T-cell (primary cell): ENCODE data around the gene HEATR9. TPM values are rescaled to one million over a fixed set of nuclear protein-coding genes. Genes with fewer than 3 reads are reported as not detected.

Experiments used
- ATAC-seq, 4 experiments: fragments of 200-7000 bp in 3 of 4; fragments of 150-1000 bp in 1 of 4; cut with Tn5 transposase; replicated peaks in 1 of 4; 1 replicate in 3 of 4; 2 replicates in 1 of 4; pipeline ENCODE4 v1.10.0; 2021; ENCODE audit warnings: moderate library complexity in 3 of 4, mild to moderate bottlenecking in 2 of 4, moderate number of reproducible peaks in 1 of 4
- CTCF ChIA-PET, 2 donors: fragments of 300-600 bp; sonication (Branson Sonifier 250); formaldehyde crosslinking; loops; one replicate each; lab custom pipeline; 2022; ENCODE audit warnings: antibody characterized with exemption in 2 of 2; lab: Charles Lee
- POLR2A ChIA-PET, 2 donors: fragments of 300-600 bp; sonication (Branson Sonifier 250); formaldehyde crosslinking; loops; one replicate each; lab custom pipeline; 2022; ENCODE audit warnings: antibody characterized with exemption in 2 of 2; lab: Charles Lee
- DNase-seq, 35 experiments: peaks; one replicate each; pipeline versions ENCODE4 v3.0.0 to v3.0.0-alpha.2; 2013 to 2023
- H3K27ac ChIP-seq: one replicate; pipeline ENCODE4 v1.5.1; 2013; ENCODE audit warnings: low read length
- H3K27me3 ChIP-seq, 2 experiments: replicated peaks in 1 of 2; 1 replicate in 1 of 2; 2 replicates in 1 of 2; pipeline versions ENCODE4 v1.6.1 to v1.7.0; 2013; ENCODE audit warnings: low read length in 1 of 2, mixed read lengths in 1 of 2; ENCODE audit not compliant: control insufficient read depth in 2 of 2, insufficient read depth in 2 of 2; ENCODE audit errors: extremely low read depth in 1 of 2
- H3K36me3 ChIP-seq, 2 donors: 1 replicate in 1 of 2; 2 replicates in 1 of 2; pipeline versions ENCODE4 v1.6.1 to v1.7.0; 2013; ENCODE audit warnings: low read length in 1 of 2; ENCODE audit not compliant: control insufficient read depth in 2 of 2, insufficient read depth in 1 of 2; ENCODE audit errors: extremely low read depth in 1 of 2
- H3K4me1 ChIP-seq, 2 experiments: 1 replicate in 1 of 2; 2 replicates in 1 of 2; pipeline versions ENCODE4 v1.6.1 to v1.7.0; 2013; ENCODE audit warnings: low read length in 2 of 2, mixed read lengths in 1 of 2; ENCODE audit not compliant: insufficient read depth in 2 of 2, control insufficient read depth in 1 of 2; ENCODE audit errors: extremely low read depth in 1 of 2
- H3K4me3 ChIP-seq, 2 donors: 1 replicate in 1 of 2; 2 replicates in 1 of 2; pipeline versions ENCODE4 v1.5.1 to v1.7.0; 2013; ENCODE audit warnings: mild to moderate bottlenecking in 2 of 2, low read length in 1 of 2, moderate library complexity in 1 of 2; ENCODE audit not compliant: control insufficient read depth in 1 of 2; ENCODE audit errors: extremely low read depth in 1 of 2
- H3K9me3 ChIP-seq: 2 replicates; pipeline ENCODE4 v1.7.0; 2013
- H3K27ac Mint-ChIP-seq, 2 donors: one replicate each; pipeline ENCODE4 v1.8.0; 2020 to 2021; ENCODE audit warnings: mild to moderate bottlenecking in 2 of 2, mixed read lengths in 2 of 2
- H3K27me3 Mint-ChIP-seq, 2 donors: one replicate each; pipeline ENCODE4 v1.8.0; 2021 to 2022; ENCODE audit warnings: mixed read lengths in 2 of 2
- H3K36me3 Mint-ChIP-seq: one replicate; pipeline ENCODE4 v1.8.0; 2021; ENCODE audit warnings: mixed read lengths
- H3K4me1 Mint-ChIP-seq, 3 donors: one replicate each; pipeline ENCODE4 v1.8.0; 2020 to 2022; ENCODE audit warnings: mixed read lengths in 3 of 3, mild to moderate bottlenecking in 1 of 3
- H3K4me3 Mint-ChIP-seq, 3 donors: one replicate each; pipeline ENCODE4 v1.8.0; 2020 to 2022; ENCODE audit warnings: mild to moderate bottlenecking in 3 of 3, mixed read lengths in 3 of 3, moderate library complexity in 3 of 3
- H3K9me3 Mint-ChIP-seq, 3 donors: one replicate each; pipeline ENCODE4 v1.8.0; 2020 to 2022; ENCODE audit warnings: mixed read lengths in 3 of 3
- WGBS: methylation state at CpG from one replicate; pipeline ENCODE4 v1.1.5; 2013; ENCODE audit warnings: missing lambda C conversion rate; ENCODE audit not compliant: insufficient coverage; 5-methylcytosine and 5-hydroxymethylcytosine counted together
- total RNA-seq, 35 experiments: library from RNA in 6 of 35; stranded (reverse) in 6 of 35; fragments of 120-200 nt in 1 of 35; gene quantifications; one replicate each; pipeline versions ENCODE4 v1.2.1 to v1.2.4 and lab custom pipeline; 2013 to 2026

Gene HEATR9, protein sequence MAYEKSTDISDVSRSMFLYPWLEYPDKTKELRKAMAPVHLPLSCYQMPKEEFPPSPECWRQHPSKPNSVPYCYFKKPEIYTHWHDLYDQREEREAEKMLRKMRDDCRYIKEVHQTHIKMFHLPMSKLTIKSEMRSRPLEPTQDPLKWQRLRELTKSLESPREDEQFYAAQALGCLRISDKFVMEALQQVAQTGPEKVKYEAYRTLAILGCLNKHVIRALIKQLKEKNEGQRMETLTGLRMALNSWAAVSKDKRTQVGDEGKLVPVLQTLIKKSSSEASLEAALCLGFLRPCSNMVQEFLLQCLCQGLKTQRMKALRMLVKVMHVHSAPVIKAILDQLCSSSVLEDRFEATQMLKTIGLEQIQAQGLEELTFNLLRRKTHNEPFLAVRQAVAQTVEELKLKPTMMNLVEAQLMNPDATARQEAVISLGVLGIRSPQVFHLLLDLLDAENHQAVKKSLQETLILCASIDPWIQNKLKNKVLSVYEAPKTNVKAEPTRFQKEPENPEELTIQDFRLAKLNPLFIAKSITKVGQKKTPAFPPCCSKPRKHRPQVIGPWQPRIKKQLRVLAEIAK
- total RNA-seq = 1 to 10 TPM in 4 of 5 donors, under 1 TPM in 1; 0.90 to 4.1 (median 1.5) TPM
- total RNA-seq (2013) = 1.8 TPM
- 0.10 to 6.1 (median 1.3) reads per million in 29 experiments for total RNA-seq (lab: John Stamatoyannopoulos, UW)

DNA sequence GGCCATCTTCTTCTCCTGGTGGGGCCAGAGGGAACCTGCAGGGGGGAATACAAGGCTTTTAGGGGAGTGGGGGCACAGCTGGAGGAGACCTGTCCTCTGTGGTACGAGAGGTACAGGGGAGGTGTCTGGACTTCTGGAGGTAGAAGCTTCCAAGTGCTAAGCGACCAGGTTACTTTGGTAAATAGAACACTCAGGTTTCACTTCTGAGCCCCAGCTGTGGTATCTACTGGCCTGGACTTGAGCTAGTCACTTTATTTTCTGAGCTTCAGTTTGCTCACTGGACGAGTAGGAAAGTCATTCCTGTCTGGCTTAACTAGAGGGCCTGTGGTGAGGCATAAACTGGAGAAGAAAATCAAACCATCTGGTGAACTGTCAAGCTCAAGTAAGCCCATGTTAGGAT, at the start of gene HEATR9:
HEATR9 (minus strand) TSS at position 155 of the 400 bp plus-strand sequence; CDS start at position 6, 149 bp downstream.
- 86% methylated on average over 3 of the region's 3 CpGs for WGBS
- H3K27ac ChIP-seq = no peak within 1 kb of the TSS
- ChIA-PET CTCF (interaction anchor here in 1 of 2 donors (0.6 kb wide), 1 partner anchor 14 kb away, joined by 3 read pairs; no protein-coding TSS in a partner anchor), POLR2A (no interaction called here)
- Mint-ChIP-seq H3K4me1 (peaks cover 24 to 38% (median 36%) of the 10 kb centered on the region in 3 donors), H3K4me3 (no peak within 1 kb of the TSS), H3K27me3 (no peaks in the 10 kb centered on the region), H3K36me3 (peaks cover 4% of the 10 kb centered on the region), H3K27ac (peak within 1 kb of the TSS; percentile 25 to 44), H3K9me3 (no peaks in the 10 kb centered on the region)
- no peak within 1 kb of the TSS for H3K4me3 ChIP-seq
- H3K36me3 ChIP-seq = peaks cover 3 to 12% of the 10 kb centered on the region in 2 donors
- H3K9me3 ChIP-seq = no peaks in the 10 kb centered on the region
- no peak for ATAC-seq
- no peak for DNase-seq
- H3K4me1 ChIP-seq = peaks cover 7 to 27% of the 10 kb centered on the region in 2 experiments
- no peaks in the 10 kb centered on the region for H3K27me3 ChIP-seq

DNA sequence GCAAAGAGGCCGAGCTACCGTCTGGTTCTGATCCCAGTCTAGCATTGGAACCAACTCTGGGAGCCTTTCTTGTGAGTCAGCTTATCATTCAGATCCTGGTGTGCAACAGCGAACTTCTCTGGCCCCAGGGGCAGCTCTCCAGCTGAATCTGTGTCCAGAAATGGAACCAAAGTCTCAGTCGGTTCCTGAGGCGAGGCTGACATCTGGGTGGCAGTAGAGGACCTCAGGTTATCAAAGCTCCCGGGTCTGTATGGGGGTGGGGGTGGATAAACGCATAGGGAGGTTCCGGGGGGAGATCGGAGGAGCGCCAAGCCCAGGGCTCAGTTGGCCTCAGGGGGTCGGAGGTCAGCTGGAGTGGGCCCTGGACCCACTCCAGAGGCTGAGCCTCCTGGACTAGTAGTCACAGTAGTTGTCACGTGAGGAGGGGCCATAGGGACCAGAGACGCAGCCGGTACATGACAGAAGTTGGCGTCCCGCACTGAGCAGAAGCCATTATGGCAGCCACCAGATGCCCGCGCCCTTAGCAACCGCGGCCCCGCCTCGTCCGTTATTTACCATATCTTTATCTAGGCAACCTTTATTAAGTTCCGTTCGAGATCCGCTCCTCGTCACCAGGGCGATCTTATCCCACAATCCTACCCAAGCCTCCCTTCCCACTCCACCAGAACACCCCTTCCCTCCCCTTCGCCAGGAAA, 49.0 kb upstream of the HEATR9 start:
- Histone ChIP-seq H3K27ac (no peak overlapping the region), H3K36me3 (no peaks in the 10 kb centered on the region), H3K9me3 (no peaks in the 10 kb centered on the region), H3K4me1 (peaks cover 0 to 20% of the 10 kb centered on the region in 2 experiments), H3K27me3 (no peaks in the 10 kb centered on the region), H3K4me3 (no peak overlapping the region)
- ATAC-seq (no peak), DNase-seq (no peak)
- H3K36me3 Mint-ChIP-seq = no peaks in the 10 kb centered on the region
- WGBS = 97% methylated on average over 20 of the region's 29 CpGs
- no peaks in the 10 kb centered on the region for H3K27me3 Mint-ChIP-seq
- peaks cover 0 to 38% (median 25%) of the 10 kb centered on the region in 3 donors for H3K4me1 Mint-ChIP-seq
- CTCF ChIA-PET = no interaction called here
- POLR2A ChIA-PET = no interaction called here
- no peak overlapping the region for H3K4me3 Mint-ChIP-seq
- no peak overlapping the region for H3K27ac Mint-ChIP-seq
- no peaks in the 10 kb centered on the region for H3K9me3 Mint-ChIP-seq

DNA sequence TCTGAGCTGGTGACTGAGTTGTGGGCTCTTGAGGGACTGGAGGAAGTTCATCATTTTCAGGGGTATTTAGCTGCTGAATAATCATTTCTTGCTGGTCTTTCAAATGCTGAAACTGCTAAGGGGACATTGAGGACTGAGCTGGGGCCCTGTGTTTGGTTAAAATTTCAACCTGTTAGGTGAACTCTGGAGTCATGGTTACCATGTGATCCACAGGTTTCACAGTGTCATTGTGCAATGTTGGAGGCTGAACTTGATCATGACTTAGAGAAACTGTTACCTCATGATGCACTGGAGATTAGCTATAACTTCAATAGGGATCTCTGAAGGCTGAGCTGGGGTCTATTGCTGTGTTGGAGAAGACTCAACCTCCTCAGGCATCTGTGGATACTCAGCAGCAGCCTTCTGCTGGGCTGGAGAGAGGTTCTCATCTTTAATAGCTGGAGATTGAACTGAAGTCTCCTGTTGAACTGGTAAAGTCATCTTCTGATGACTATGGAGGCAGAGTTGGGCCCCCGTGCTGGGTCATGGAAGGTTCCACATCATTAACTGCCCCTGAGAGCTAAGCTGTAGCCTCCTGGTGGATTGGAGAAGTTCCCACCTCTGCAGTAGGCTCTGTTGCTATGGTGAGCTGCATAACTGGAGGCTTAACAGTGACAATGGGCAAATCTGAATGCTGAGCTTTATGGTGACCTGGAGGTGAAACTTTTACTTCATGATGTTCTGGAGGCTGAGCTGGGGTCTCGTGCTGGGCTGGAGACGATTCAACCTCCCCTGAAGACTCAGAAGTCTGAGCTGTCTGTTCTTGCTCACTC, 46.7 kb upstream of the HEATR9 start:
- H3K36me3 Mint-ChIP-seq = no peaks in the 10 kb centered on the region
- ATAC-seq (no peak), DNase-seq (no peak)
- peaks cover 0 to 20% of the 10 kb centered on the region in 2 experiments for H3K4me1 ChIP-seq
- no peaks in the 10 kb centered on the region for H3K9me3 ChIP-seq
- H3K9me3 Mint-ChIP-seq = no peaks in the 10 kb centered on the region
- no peak overlapping the region for H3K27ac Mint-ChIP-seq
- no peaks in the 10 kb centered on the region for H3K27me3 ChIP-seq
- H3K4me3 Mint-ChIP-seq = no peak overlapping the region
- H3K4me1 Mint-ChIP-seq = peaks cover 0 to 32% (median 22%) of the 10 kb centered on the region in 3 donors
- no peaks in the 10 kb centered on the region for H3K36me3 ChIP-seq
- no peak overlapping the region for H3K27ac ChIP-seq
- H3K4me3 ChIP-seq = no peak overlapping the region
- ChIA-PET CTCF (no interaction called here), POLR2A (interaction anchor here in 1 of 2 donors (0.6 kb wide), 1 partner anchor 10 kb away, joined by 5 read pairs; no protein-coding TSS in a partner anchor)
- no peaks in the 10 kb centered on the region for H3K27me3 Mint-ChIP-seq
- 90% methylated on average over 2 of the region's 3 CpGs for WGBS

DNA sequence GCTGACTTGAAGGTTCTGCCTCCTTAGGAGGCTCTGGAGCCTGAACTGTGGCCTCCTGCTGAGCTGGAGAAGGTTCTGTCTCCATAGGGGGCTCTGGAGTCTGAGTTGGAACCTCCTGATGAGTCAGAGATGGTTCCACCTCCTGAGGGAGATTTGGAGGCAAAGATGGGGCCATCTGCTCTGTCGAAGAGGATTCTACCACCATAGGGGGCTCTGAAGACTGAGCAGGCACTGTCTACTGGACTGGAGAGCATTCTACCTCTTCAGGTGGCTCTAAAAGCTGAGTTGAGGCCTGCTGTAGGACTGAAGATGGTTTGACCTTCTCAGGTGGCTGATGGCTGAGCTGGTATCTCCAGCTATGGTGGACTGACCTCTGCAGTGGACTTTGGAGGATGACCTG, 45.7 kb upstream of the HEATR9 start:
- H3K27me3 Mint-ChIP-seq = no peaks in the 10 kb centered on the region
- peaks cover 0 to 20% of the 10 kb centered on the region in 2 experiments for H3K4me1 ChIP-seq
- no peaks in the 10 kb centered on the region for H3K9me3 Mint-ChIP-seq
- no peak overlapping the region for H3K4me3 Mint-ChIP-seq
- WGBS = 75% methylated on average over 1 of the region's 1 CpG
- ATAC-seq (no peak), DNase-seq (no peak)
- peaks cover 0 to 27% (median 16%) of the 10 kb centered on the region in 3 donors for H3K4me1 Mint-ChIP-seq
- no peaks in the 10 kb centered on the region for H3K27me3 ChIP-seq
- H3K9me3 ChIP-seq = no peaks in the 10 kb centered on the region
- H3K27ac Mint-ChIP-seq = no peak overlapping the region
- no peak overlapping the region for H3K4me3 ChIP-seq
- H3K36me3 Mint-ChIP-seq = no peaks in the 10 kb centered on the region
- ChIA-PET POLR2A (no interaction called here), CTCF (no interaction called here)
- H3K27ac ChIP-seq = no peak overlapping the region
- no peaks in the 10 kb centered on the region for H3K36me3 ChIP-seq

DNA sequence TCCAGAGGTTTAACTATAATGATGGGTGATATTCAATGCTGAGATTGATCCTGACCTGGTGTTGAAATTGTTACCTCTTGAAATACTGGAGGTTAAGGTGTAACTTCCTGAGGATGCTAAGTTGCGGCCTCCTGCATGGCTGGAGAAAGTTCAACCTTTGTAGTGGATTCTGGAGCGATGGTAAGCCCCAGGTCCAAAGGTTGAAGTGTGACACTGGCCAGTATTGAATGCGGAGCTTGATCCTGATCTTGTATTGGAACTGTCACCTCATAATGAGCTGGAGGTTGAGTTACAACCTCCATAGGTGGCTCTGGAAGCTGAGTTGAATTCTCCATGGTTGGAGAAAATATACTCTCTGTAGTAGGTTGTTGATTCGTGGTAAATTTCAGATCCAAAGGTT, 44.9 kb upstream of the HEATR9 start:
- peaks cover 0 to 20% of the 10 kb centered on the region in 2 experiments for H3K4me1 ChIP-seq
- no peaks in the 10 kb centered on the region for H3K27me3 Mint-ChIP-seq
- 60% methylated on average over 3 of the region's 4 CpGs for WGBS
- H3K27me3 ChIP-seq = no peaks in the 10 kb centered on the region
- H3K9me3 Mint-ChIP-seq = no peaks in the 10 kb centered on the region
- no peak overlapping the region for H3K27ac Mint-ChIP-seq
- DNase-seq = no peak
- no peak for ATAC-seq
- ChIA-PET CTCF (no interaction called here), POLR2A (no interaction called here)
- H3K4me1 Mint-ChIP-seq = peaks cover 0 to 28% (median 16%) of the 10 kb centered on the region in 3 donors
- H3K4me3 Mint-ChIP-seq = no peak overlapping the region
- H3K27ac ChIP-seq = no peak overlapping the region
- no peaks in the 10 kb centered on the region for H3K36me3 ChIP-seq
- no peak overlapping the region for H3K4me3 ChIP-seq
- no peaks in the 10 kb centered on the region for H3K9me3 ChIP-seq
- H3K36me3 Mint-ChIP-seq = no peaks in the 10 kb centered on the region
